Trophoblast cell (in vitro differentiated cells and primary cell): ENCODE measurements around the gene PIWIL4.
"Not testable (repeated sequence)": the region's sequence is repeated elsewhere in the genome, so short reads cannot be mapped to it uniquely, and the experiment has no call there.

Source experiments
- DNase-seq, 2 donors: peaks; one replicate each; pipeline ENCODE4 v3.0.0-alpha.2; 2016
- H2AFZ ChIP-seq: 2 replicates; pipeline ENCODE4 v1.6.1; 2013; ENCODE audit warnings: low read length, moderate library complexity, mild to moderate bottlenecking; ENCODE audit not compliant: insufficient read depth, poor library complexity
- H2AK5ac ChIP-seq: 2 replicates; pipeline ENCODE4 v1.6.1; 2013; ENCODE audit warnings: mild to moderate bottlenecking, low read length
- H2BK120ac ChIP-seq: 2 replicates; pipeline ENCODE4 v1.6.1; 2013; ENCODE audit warnings: low read length, mild to moderate bottlenecking, moderate library complexity; ENCODE audit not compliant: insufficient read depth, poor library complexity
- H2BK12ac ChIP-seq: 2 replicates; pipeline ENCODE4 v1.6.1; 2013; ENCODE audit warnings: mild to moderate bottlenecking, low read length, moderate library complexity
- H2BK5ac ChIP-seq: 2 replicates; pipeline ENCODE4 v1.6.1; 2013; ENCODE audit warnings: low read length, low read depth, moderate library complexity, mild to moderate bottlenecking; ENCODE audit not compliant: poor library complexity
- H3K14ac ChIP-seq: 2 replicates; pipeline ENCODE4 v1.6.1; 2013; ENCODE audit warnings: mild to moderate bottlenecking, low read length
- H3K18ac ChIP-seq: 2 replicates; pipeline ENCODE4 v1.6.1; 2013; ENCODE audit warnings: mild to moderate bottlenecking, low read length
- H3K23ac ChIP-seq: 2 replicates; pipeline ENCODE4 v1.6.1; 2013; ENCODE audit warnings: low read length
- H3K27ac ChIP-seq: 2 replicates; pipeline ENCODE4 v1.5.1; 2013; ENCODE audit warnings: low read depth, mild to moderate bottlenecking, inconsistent platforms, low read length, moderate library complexity
- H3K27me3 ChIP-seq: 2 replicates; pipeline ENCODE4 v1.6.1; 2013; ENCODE audit warnings: inconsistent platforms, mild to moderate bottlenecking, low read length, moderate library complexity; ENCODE audit not compliant: insufficient read depth
- H3K36me3 ChIP-seq, 2 experiments: 1 replicate in 1 of 2; 2 replicates in 1 of 2; pipeline ENCODE4 v1.6.1; 2013; ENCODE audit warnings: low read length in 2 of 2, mild to moderate bottlenecking in 2 of 2, moderate library complexity in 1 of 2; ENCODE audit not compliant: insufficient read depth in 2 of 2, control insufficient read depth in 1 of 2
- H3K4ac ChIP-seq: 2 replicates; pipeline ENCODE4 v1.6.1; 2013; ENCODE audit warnings: low read depth, mild to moderate bottlenecking, low read length, moderate library complexity
- H3K4me1 ChIP-seq, 2 experiments: 1 replicate in 1 of 2; 2 replicates in 1 of 2; pipeline ENCODE4 v1.6.1; 2013; ENCODE audit warnings: low read length in 2 of 2, mild to moderate bottlenecking in 2 of 2, moderate library complexity in 1 of 2; ENCODE audit not compliant: insufficient read depth in 2 of 2, control insufficient read depth in 1 of 2
- H3K4me2 ChIP-seq: 2 replicates; pipeline ENCODE4 v1.6.1; 2013; ENCODE audit warnings: inconsistent platforms, mild to moderate bottlenecking, low read length, moderate library complexity
- H3K4me3 ChIP-seq: 2 replicates; pipeline ENCODE4 v1.5.1; 2013; ENCODE audit warnings: mild to moderate bottlenecking, low read depth, low read length, inconsistent platforms
- H3K79me1 ChIP-seq: one replicate; pipeline ENCODE4 v1.6.1; 2013; ENCODE audit warnings: low read length
- H3K79me2 ChIP-seq: 2 replicates; pipeline ENCODE4 v1.6.1; 2013; ENCODE audit warnings: low read length, mild to moderate bottlenecking; ENCODE audit not compliant: control insufficient read depth, insufficient read depth, poor library complexity
- H3K9ac ChIP-seq: 2 replicates; pipeline ENCODE4 v1.6.1; 2013; ENCODE audit warnings: mild to moderate bottlenecking, low read length
- H3K9me3 ChIP-seq: 2 replicates; pipeline ENCODE4 v1.6.1; 2013; ENCODE audit warnings: low read depth, mild to moderate bottlenecking, control low read depth, inconsistent platforms, low read length; ENCODE audit not compliant: insufficient read depth
- H4K12ac ChIP-seq: 2 replicates; pipeline ENCODE4 v1.6.1; 2013; ENCODE audit warnings: low read depth, mild to moderate bottlenecking, low read length, moderate library complexity
- H4K8ac ChIP-seq: 2 replicates; pipeline ENCODE4 v1.6.1; 2013; ENCODE audit warnings: low read depth, mild to moderate bottlenecking, low read length, moderate library complexity
- H4K91ac ChIP-seq: one replicate; pipeline ENCODE4 v1.6.1; 2013; ENCODE audit warnings: low read depth, mild to moderate bottlenecking, low read length, moderate library complexity
- WGBS: extraction: QIAGEN DNeasy Blood & Tissue Kit; methylation state at CpG from one replicate; pipeline ENCODE4 v1.1.7; 2013; ENCODE audit warnings: missing lambda C conversion rate; ENCODE audit not compliant: insufficient read length, insufficient coverage; ENCODE audit errors: extremely low coverage; 5-methylcytosine and 5-hydroxymethylcytosine counted together

The PIWIL4 gene

DNA sequence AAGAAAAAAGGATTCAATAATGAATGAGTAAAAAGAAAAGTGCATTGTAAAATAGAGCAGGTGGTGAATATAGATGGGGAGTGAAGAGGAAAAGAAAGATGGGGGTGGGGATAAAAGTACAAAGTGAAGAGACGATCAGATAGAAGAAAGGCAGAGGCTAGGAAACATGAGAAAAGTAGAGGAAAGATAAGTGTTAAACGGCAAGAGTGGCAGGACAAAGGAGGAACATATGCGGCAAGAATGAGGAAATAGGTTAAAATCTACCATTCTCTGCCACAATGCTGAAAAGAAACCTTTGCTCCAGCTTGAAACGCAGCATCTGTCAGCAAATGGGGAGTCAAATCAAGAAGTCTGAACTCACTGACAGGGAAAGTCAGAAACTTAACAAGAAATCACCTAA lies 16.7 kb upstream of the PIWIL4 start:
- 100% methylated on average over 1 of the region's 4 CpGs for WGBS
- no peak overlapping the region for H2BK5ac ChIP-seq

DNA sequence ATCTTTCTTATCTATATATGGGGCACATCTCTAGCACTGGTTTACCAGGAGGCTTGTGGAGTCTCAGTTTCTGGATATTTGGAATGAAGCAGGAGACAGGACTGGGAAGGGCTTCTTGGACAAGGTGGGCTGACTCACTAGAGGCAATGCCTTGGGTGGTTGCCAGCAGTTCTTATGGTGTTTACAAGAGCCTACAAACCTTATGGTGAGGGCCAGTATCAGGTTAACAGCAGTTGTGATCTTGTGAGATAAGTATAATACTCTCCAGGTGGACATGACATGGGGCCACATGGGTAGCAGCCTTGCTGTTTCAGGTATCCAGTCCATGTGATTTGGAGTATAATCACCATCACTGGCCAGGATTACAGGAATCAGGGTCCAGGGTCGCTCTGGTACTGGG lies 13.2 kb upstream of the PIWIL4 start:
- DNase-seq, result no peak
- Histone ChIP-seq H2BK5ac (no peak overlapping the region), H4K91ac (no peak overlapping the region), H3K36me3 (no peaks in the 10 kb centered on the region), H2AFZ (no peak overlapping the region), H3K23ac (no peak overlapping the region), H3K9me3 (no peaks in the 10 kb centered on the region), H3K79me2 (no peaks in the 10 kb centered on the region), H3K4me1 (peaks cover 0 to 3% of the 10 kb centered on the region in 2 experiments), H4K12ac (no peak overlapping the region), H2BK12ac (no peak overlapping the region), H2BK120ac (no peak overlapping the region), H3K9ac (no peak overlapping the region), H3K14ac (no peak overlapping the region), H2AK5ac (no peak overlapping the region), H3K18ac (no peak overlapping the region), H3K4me2 (no peak overlapping the region), H4K8ac (no peak overlapping the region), H3K27me3 (no peaks in the 10 kb centered on the region), H3K4me3 (no peak overlapping the region), H3K79me1 (no peaks in the 10 kb centered on the region), H3K27ac (no peak overlapping the region), H3K4ac (no peak overlapping the region)
- WGBS, result no CpG with 5 or more reads among the region's 1 CpG

More for the DNA sequence above, 16.7 kb upstream of the PIWIL4 start:
- DNase-seq, result no peak
- Histone ChIP-seq H3K9me3 (no peaks in the 10 kb centered on the region), H3K4me3 (no peak overlapping the region), H4K91ac (no peak overlapping the region), H4K12ac (no peak overlapping the region), H3K18ac (no peak overlapping the region), H4K8ac (no peak overlapping the region), H3K4ac (no peak overlapping the region), H3K14ac (no peak overlapping the region), H3K27me3 (no peaks in the 10 kb centered on the region), H3K27ac (no peak overlapping the region), H3K4me1 (peaks cover 1 to 11% of the 10 kb centered on the region in 2 experiments), H3K4me2 (no peak overlapping the region), H2BK120ac (no peak overlapping the region), H2AFZ (no peak overlapping the region), H3K79me1 (no peaks in the 10 kb centered on the region), H2AK5ac (no peak overlapping the region), H2BK12ac (no peak overlapping the region), H3K23ac (no peak overlapping the region), H3K9ac (no peak overlapping the region), H3K36me3 (no peaks in the 10 kb centered on the region), H3K79me2 (peaks cover under 1% of the 10 kb centered on the region)

DNA sequence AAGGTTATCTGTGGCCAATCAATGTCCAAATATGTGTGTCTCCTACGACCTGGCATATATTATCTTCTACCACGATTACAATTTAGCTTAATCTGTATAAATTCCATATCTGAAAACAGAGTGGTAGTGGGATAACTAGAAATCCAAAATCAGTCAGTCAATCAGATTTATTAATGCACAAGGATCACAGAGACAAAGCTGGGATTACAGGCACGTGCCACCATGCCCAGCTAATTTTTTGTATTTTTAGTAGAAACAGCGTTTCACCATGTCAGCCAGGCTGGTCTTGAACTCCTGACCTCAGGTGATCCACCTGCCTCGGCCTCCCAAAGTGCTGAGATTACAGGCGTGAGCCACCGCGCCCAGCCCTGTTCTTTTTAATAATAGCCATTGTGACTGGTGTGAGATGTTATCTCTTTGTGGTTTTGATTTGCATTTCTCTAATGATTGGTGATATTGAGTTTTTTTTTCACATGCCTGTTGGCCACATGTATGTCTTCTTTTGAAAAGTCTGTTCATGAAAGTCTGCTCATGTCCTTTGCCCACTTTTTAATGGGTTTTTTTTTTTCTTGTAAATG lies 11.3 kb upstream of the PIWIL4 start:
- not testable (repeated sequence) for H3K4me1 ChIP-seq, H3K9ac ChIP-seq, H3K79me2 ChIP-seq, H3K4me2 ChIP-seq, H3K4ac ChIP-seq, H2BK120ac ChIP-seq, H3K9me3 ChIP-seq, H2BK5ac ChIP-seq, H2AFZ ChIP-seq, H2AK5ac ChIP-seq, H3K14ac ChIP-seq, H3K23ac ChIP-seq, H3K27ac ChIP-seq, H4K12ac ChIP-seq, H2BK12ac ChIP-seq, H3K4me3 ChIP-seq, H3K18ac ChIP-seq, H3K27me3 ChIP-seq, H4K8ac ChIP-seq, DNase-seq, H3K79me1 ChIP-seq, H4K91ac ChIP-seq, H3K36me3 ChIP-seq
- WGBS, result no CpG with 5 or more reads among the region's 8 CpGs

DNA sequence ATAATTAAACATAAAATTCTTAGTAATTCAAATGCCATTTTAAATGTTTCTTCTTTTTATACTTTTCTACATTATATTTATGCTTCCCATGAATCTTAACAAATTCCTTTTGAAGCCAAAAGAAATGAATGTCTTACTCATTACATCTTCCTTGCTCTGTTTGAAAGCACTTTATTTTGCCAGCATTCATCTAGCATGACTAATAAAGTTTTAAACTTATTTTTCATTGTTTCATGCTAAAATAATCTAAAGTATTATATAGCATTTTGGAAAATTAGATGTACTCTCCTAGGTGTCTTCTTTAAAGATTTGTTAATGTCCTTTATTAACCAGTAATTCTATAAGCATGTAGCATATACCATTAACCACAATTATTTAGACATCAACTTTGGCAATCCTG lies 9.7 kb upstream of the PIWIL4 start:
- Histone ChIP-seq H2BK5ac (no peak overlapping the region), H3K4ac (no peak overlapping the region), H4K8ac (no peak overlapping the region), H4K12ac (no peak overlapping the region), H3K9ac (no peak overlapping the region), H2BK120ac (no peak overlapping the region), H3K14ac (no peak overlapping the region), H3K79me1 (no peaks in the 10 kb centered on the region), H2AFZ (no peak overlapping the region), H2AK5ac (no peak overlapping the region), H2BK12ac (no peak overlapping the region), H3K4me1 (no peaks in the 10 kb centered on the region), H3K4me2 (no peak overlapping the region), H3K23ac (no peak overlapping the region), H3K27me3 (no peaks in the 10 kb centered on the region), H4K91ac (no peak overlapping the region), H3K79me2 (no peaks in the 10 kb centered on the region), H3K18ac (no peak overlapping the region), H3K36me3 (no peaks in the 10 kb centered on the region), H3K9me3 (no peaks in the 10 kb centered on the region), H3K27ac (no peak overlapping the region), H3K4me3 (no peak overlapping the region)
- no peak for DNase-seq
